Adrenal gland (tissue), 5 donors: ENCODE results near the gene ACER3.

Experiments used
- CTCF ChIP-seq, 6 experiments: fragments of 450-650 bp in 4 of 6; fragments of 200-600 bp in 2 of 6; sonication (generic) in 1 of 6; IDR thresholded peaks; 1 replicate in 5 of 6; 2 replicates in 1 of 6; pipeline versions ENCODE4 v1.5.1 to v1.8.0; 2016 to 2021; ENCODE audit warnings: antibody characterized with exemption in 6 of 6, mild to moderate bottlenecking in 2 of 6, moderate library complexity in 1 of 6
- POLR2A ChIP-seq, 2 donors: fragments of 450-650 bp; IDR thresholded peaks; one replicate each; pipeline ENCODE4 v1.6.1; 2017; ENCODE audit warnings: antibody characterized with exemption in 2 of 2, mild to moderate bottlenecking in 2 of 2, moderate library complexity in 1 of 2
- donor health status: DM: no; HTN: no; CAD: no.

- no peak for TF ChIP-seq CTCF (IDR thresholded peaks at IDR 0.05)
- no peak for TF ChIP-seq POLR2A (IDR thresholded peaks at IDR 0.05)
These were observed 20.2 kb downstream of the ACER3 start for GRCh38 chr11:76880956-76881355.
